H9 (cell line): ENCODE measurements around the gene PTGIR. TPM values are rescaled to one million over a fixed set of nuclear protein-coding genes. Genes with fewer than 3 reads are reported as not detected.

Experiments used
- DNase-seq: peaks from one replicate; pipeline ENCODE4 v3.0.0-alpha.2; 2017
- H2AFZ ChIP-seq: one replicate; pipeline ENCODE4 v1.6.1; 2013; ENCODE audit warnings: mild to moderate bottlenecking, low read length, control low read depth, moderate library complexity
- H2AK5ac ChIP-seq: 2 replicates; pipeline ENCODE4 v1.6.1; 2013; ENCODE audit warnings: low read length, control low read depth, mixed read lengths; ENCODE audit not compliant: insufficient read length
- H2BK120ac ChIP-seq: one replicate; pipeline ENCODE4 v1.6.1; 2013; ENCODE audit warnings: low read depth, mild to moderate bottlenecking, low read length, control low read depth, inconsistent platforms; ENCODE audit not compliant: poor library complexity, severe bottlenecking
- H2BK12ac ChIP-seq: 2 replicates; pipeline ENCODE4 v1.6.1; 2013; ENCODE audit warnings: low read length, control low read depth, mixed read lengths, low read depth; ENCODE audit not compliant: insufficient read length
- H2BK15ac ChIP-seq: 2 replicates; pipeline ENCODE4 v1.6.1; 2013; ENCODE audit warnings: low read depth, low read length, control low read depth
- H2BK20ac ChIP-seq: one replicate; pipeline ENCODE4 v1.6.1; 2013; ENCODE audit warnings: low read depth, mild to moderate bottlenecking, low read length, control low read depth, inconsistent platforms; ENCODE audit not compliant: poor library complexity, severe bottlenecking
- H2BK5ac ChIP-seq: 2 replicates; pipeline ENCODE4 v1.6.1; 2013; ENCODE audit warnings: low read length, control low read depth, mixed read lengths; ENCODE audit not compliant: insufficient read length
- H3K14ac ChIP-seq: 2 replicates; pipeline ENCODE4 v1.6.1; 2013; ENCODE audit warnings: low read length, control low read depth; ENCODE audit not compliant: insufficient read depth
- H3K18ac ChIP-seq: 2 replicates; pipeline ENCODE4 v1.6.1; 2013; ENCODE audit warnings: low read depth, mild to moderate bottlenecking, mixed read lengths, low read length, control low read depth; ENCODE audit not compliant: insufficient read length
- H3K23ac ChIP-seq: 2 replicates; pipeline ENCODE4 v1.6.1; 2013; ENCODE audit warnings: low read length, control low read depth, mixed read lengths, low read depth; ENCODE audit not compliant: insufficient read length
- H3K23me2 ChIP-seq: 2 replicates; pipeline ENCODE4 v1.6.1; 2013; ENCODE audit warnings: low read depth, mild to moderate bottlenecking, mixed read lengths, low read length, control low read depth; ENCODE audit not compliant: insufficient read length, poor library complexity, severe bottlenecking
- H3K27ac ChIP-seq: 2 replicates; pipeline ENCODE4 v1.5.1; 2013; ENCODE audit warnings: low read length, control low read depth, mixed read lengths, low read depth; ENCODE audit not compliant: insufficient read length
- H3K27me3 ChIP-seq: 2 replicates; pipeline ENCODE4 v1.6.1; 2013; ENCODE audit warnings: low read length, control low read depth, inconsistent platforms; ENCODE audit not compliant: insufficient read depth
- H3K4ac ChIP-seq: 2 replicates; pipeline ENCODE4 v1.6.1; 2013; ENCODE audit warnings: low read depth, mild to moderate bottlenecking, control low read depth, inconsistent platforms, low read length, moderate library complexity
- H3K4me1 ChIP-seq: 2 replicates; pipeline ENCODE4 v1.6.1; 2013; ENCODE audit warnings: low read length, control low read depth, inconsistent platforms; ENCODE audit not compliant: insufficient read depth
- H3K4me2 ChIP-seq: 2 replicates; pipeline ENCODE4 v1.6.1; 2013; ENCODE audit warnings: low read length, control low read depth, mixed read lengths; ENCODE audit not compliant: insufficient read length, insufficient read depth
- H3K56ac ChIP-seq: 2 replicates; pipeline ENCODE4 v1.6.1; 2013; ENCODE audit warnings: low read depth, mild to moderate bottlenecking, mixed read lengths, low read length, control low read depth; ENCODE audit not compliant: insufficient read length
- H3K79me1 ChIP-seq: 2 replicates; pipeline ENCODE4 v1.6.1; 2013; ENCODE audit warnings: low read depth, mild to moderate bottlenecking, moderate library complexity, low read length, control low read depth, inconsistent platforms; ENCODE audit not compliant: insufficient read depth, poor library complexity, severe bottlenecking
- H3K79me2 ChIP-seq: 2 replicates; pipeline ENCODE4 v1.6.1; 2013; ENCODE audit warnings: low read length, control low read depth, inconsistent platforms; ENCODE audit not compliant: insufficient read depth
- H3K9ac ChIP-seq: 2 replicates; pipeline ENCODE4 v1.6.1; 2013; ENCODE audit warnings: low read length, control low read depth, mixed read lengths; ENCODE audit not compliant: insufficient read length; ENCODE audit errors: extremely low read depth
- H3K9me3 ChIP-seq: one replicate; pipeline ENCODE4 v1.6.1; 2013; ENCODE audit warnings: low read depth, low read length, inconsistent platforms; ENCODE audit not compliant: control insufficient read depth
- H3T11ph ChIP-seq: one replicate; pipeline ENCODE4 v1.6.1; 2013; ENCODE audit warnings: mild to moderate bottlenecking, low read length, control low read depth, inconsistent platforms
- H4K20me1 ChIP-seq: one replicate; pipeline ENCODE4 v1.6.1; 2013; ENCODE audit not compliant: control insufficient read depth, insufficient read length, insufficient read depth
- H4K5ac ChIP-seq: 2 replicates; pipeline ENCODE4 v1.6.1; 2013; ENCODE audit warnings: low read depth, mild to moderate bottlenecking, mixed read lengths, low read length, control low read depth; ENCODE audit not compliant: insufficient read length
- H4K8ac ChIP-seq: replicated peaks from 2 replicates; pipeline ENCODE4 v1.6.1; 2013; ENCODE audit warnings: low read length, control low read depth, mixed read lengths, low read depth; ENCODE audit not compliant: insufficient read length
- H4K91ac ChIP-seq: 2 replicates; pipeline ENCODE4 v1.6.1; 2013; ENCODE audit warnings: low read depth, mild to moderate bottlenecking, moderate library complexity, mixed read lengths, low read length, control low read depth; ENCODE audit not compliant: insufficient read length
- H3K27ac Mint-ChIP-seq, 3 experiments: 2 replicates in 2 of 3; 3 replicates in 1 of 3; pipeline ENCODE4 v1.8.0; 2020 to 2021; ENCODE audit warnings: mixed read lengths in 3 of 3, mild to moderate bottlenecking in 1 of 3, moderate library complexity in 1 of 3
- H3K27me3 Mint-ChIP-seq: 2 replicates; pipeline ENCODE4 v1.8.0; 2021; ENCODE audit warnings: low read depth, mild to moderate bottlenecking, moderate library complexity, mixed read lengths
- H3K36me3 Mint-ChIP-seq, 3 experiments: 2 replicates in 2 of 3; 3 replicates in 1 of 3; pipeline ENCODE4 v1.8.0; 2020 to 2021; ENCODE audit warnings: low read depth in 3 of 3, mixed read lengths in 3 of 3; ENCODE audit not compliant: insufficient read depth in 1 of 3
- H3K4me1 Mint-ChIP-seq, 2 experiments: 2 replicates each; pipeline ENCODE4 v1.8.0; 2020; ENCODE audit warnings: mixed read lengths in 2 of 2
- H3K4me3 Mint-ChIP-seq, 2 experiments: 2 replicates in 1 of 2; 3 replicates in 1 of 2; pipeline ENCODE4 v1.8.0; 2020 to 2021; ENCODE audit warnings: mild to moderate bottlenecking in 2 of 2, mixed read lengths in 2 of 2, moderate library complexity in 1 of 2
- H3K9me3 Mint-ChIP-seq, 2 experiments: 2 replicates in 1 of 2; 3 replicates in 1 of 2; pipeline ENCODE4 v1.8.0; 2020; ENCODE audit warnings: mild to moderate bottlenecking in 2 of 2, mixed read lengths in 2 of 2, moderate library complexity in 1 of 2
- CTCF ChIP-seq: fragments of 200-600 bp; sonication (generic); conservative IDR thresholded peaks from 3 replicates; pipeline ENCODE4 v1.8.0; 2021; ENCODE audit warnings: antibody characterized with exemption, mild to moderate bottlenecking
- WGBS: extraction: QIAGEN DNeasy Blood & Tissue Kit; methylation state at CpG from one replicate; pipeline ENCODE4 v1.1.7; 2013; ENCODE audit warnings: missing lambda C conversion rate, low lambda C conversion rate, mixed read lengths; ENCODE audit not compliant: insufficient read length; ENCODE audit errors: extremely low coverage; 5-methylcytosine and 5-hydroxymethylcytosine counted together
- total RNA-seq: library from RNA; stranded (reverse); gene quantifications from 2 replicates; pipeline ENCODE4 v1.2.1, GENCODE V29; 2021

PTGIR gene
- total RNA-seq, 1 experiment from 2014 or later: not detected

- Histone ChIP-seq H4K91ac (no peak overlapping the region), H4K8ac (no peak overlapping the region), H2BK15ac (no peak overlapping the region), H3K79me1 (no peaks in the 10 kb centered on the region), H3K4me1 (no peaks in the 10 kb centered on the region), H3K4ac (no peak overlapping the region), H3K14ac (no peak overlapping the region), H3K27ac (no peak overlapping the region), H3T11ph (no peak overlapping the region), H3K23me2 (no peaks in the 10 kb centered on the region), H3K23ac (no peak overlapping the region), H3K18ac (no peak overlapping the region), H3K27me3 (no peaks in the 10 kb centered on the region), H3K9me3 (no peaks in the 10 kb centered on the region), H2AK5ac (no peak overlapping the region), H2BK20ac (no peak overlapping the region), H4K5ac (no peak overlapping the region), H3K4me2 (no peak overlapping the region), H2BK12ac (no peak overlapping the region), H2BK5ac (no peak overlapping the region), H3K79me2 (no peaks in the 10 kb centered on the region), H3K56ac (no peak overlapping the region), H2BK120ac (no peak overlapping the region), H4K20me1 (no peaks in the 10 kb centered on the region), H3K9ac (no peak overlapping the region), H2AFZ (no peak overlapping the region)
- no peak for TF ChIP-seq CTCF
- no peak overlapping the region for H3K4me3 Mint-ChIP-seq
- H3K9me3 Mint-ChIP-seq: no peaks in the 10 kb centered on the region; a peak in 1 of 5 replicates
- no peaks in the 10 kb centered on the region for H3K4me1 Mint-ChIP-seq
- no CpG with 5 or more reads among the region's 2 CpGs for WGBS
- H3K27me3 Mint-ChIP-seq: peaks cover 11% of the 10 kb centered on the region
- H3K36me3 Mint-ChIP-seq: no peaks in the 10 kb centered on the region
- no peak overlapping the region for H3K27ac Mint-ChIP-seq
- no peak for DNase-seq
These were observed 44.6 kb downstream of the PTGIR start for GRCh38 chr19:46580247-46580646.
